HepG2 (cell line): ENCODE results near the gene HIF1AN. TPM values are rescaled to one million over a fixed set of nuclear protein-coding genes. Genes with fewer than 3 reads are reported as not detected.

Source experiments
- BORCS8-MEF2B ChIP-seq: sonication (generic); formaldehyde crosslinking; IDR thresholded peaks from 2 replicates; pipeline ENCODE4 v1.8.0; 2022; ENCODE audit warnings: mild to moderate bottlenecking, missing genetic modification reagents
- CEBPZ ChIP-seq: IDR thresholded peaks from 2 replicates; pipeline ENCODE4 v1.6.1; 2012; ENCODE audit warnings: low read length, improper control_type of control experiment
- GLI4 ChIP-seq: sonication (generic); formaldehyde crosslinking; IDR thresholded peaks from 2 replicates; pipeline ENCODE4 v1.5.1; 2020; ENCODE audit warnings: missing genetic modification reagents, mild to moderate bottlenecking, moderate library complexity, borderline replicate concordance
- HHEX ChIP-seq: IDR thresholded peaks from 2 replicates; pipeline ENCODE4 v1.6.1; 2016; ENCODE audit warnings: control low read depth
- JDP2 ChIP-seq: sonication (generic); formaldehyde crosslinking; IDR thresholded peaks from 2 replicates; pipeline ENCODE4 v1.8.1; 2022; ENCODE audit warnings: missing genetic modification reagents, borderline replicate concordance
- ZBTB40 ChIP-seq, 2 experiments: fragments of 450-650 bp in 1 of 2; sonication (generic) in 1 of 2; formaldehyde crosslinking in 1 of 2; IDR thresholded peaks; 2 replicates each; pipeline versions ENCODE4 v1.6.1 to v1.8.0; 2016 to 2022; ENCODE audit warnings: antibody characterized with exemption in 1 of 2, mild to moderate bottlenecking in 1 of 2, missing genetic modification reagents in 1 of 2
- ZNF3 ChIP-seq: IDR thresholded peaks from 2 replicates; pipeline ENCODE4 v1.7.0; 2017; ENCODE audit warnings: inconsistent platforms
- ZNF460 ChIP-seq: sonication (generic); formaldehyde crosslinking; IDR thresholded peaks from 2 replicates; pipeline ENCODE4 v1.5.1; 2020; ENCODE audit warnings: missing genetic modification reagents, mild to moderate bottlenecking, borderline replicate concordance
- polyA plus RNA-seq, 8 experiments: library from polyadenylated mRNA; depleted of rRNA in 3 of 8; stranded (reverse) in 7 of 8; unstranded in 1 of 8; fragments of >200 nt; fragmentation: Illumina TruSeq in 4 of 8; extraction: Trizol in 4 of 8; gene quantifications; 2 replicates each; pipeline versions ENCODE4 v1.2.1 to v1.2.3, GENCODE V29; 2011 to 2016; ENCODE audit warnings: low read depth in 4 of 8, missing spikeins in 1 of 8, mixed read lengths in 1 of 8; ENCODE audit not compliant: insufficient read depth in 1 of 8
- total RNA-seq, 5 experiments: library from RNA; depleted of rRNA; stranded (reverse); fragments of >200 nt; fragmentation: Illumina TruSeq; extraction: Trizol; gene quantifications; 2 replicates each; pipeline ENCODE4 v1.2.3, GENCODE V29; 2016; ENCODE audit warnings: low read depth in 1 of 5

HIF1AN gene
- total and polyA plus RNA-seq, 2 of the 13 experiments (the other 11 are each of a cell fraction or from before 2014, with no cell fraction given) = 8.6 to 10.7 TPM

GRCh38 chr10:100510533-100511308 lies 25.0 kb upstream of the HIF1AN start (continued):
- TF ChIP-seq ZBTB40 (IDR thresholded peaks at IDR 0.05) (no peak), ZBTB40 (CRISPR knock-in tag; IDR thresholded peaks at IDR 0.05) (no peak), ZNF3 (CRISPR knock-in tag) (no peak), GLI4 (no peak), JDP2 (CRISPR knock-in tag) (no peak), ZNF460 (CRISPR knock-in tag) (no peak), CEBPZ (no peak), HHEX (CRISPR knock-in tag) (no peak), BORCS8-MEF2B (CRISPR knock-in tag) (no peak)
